IPS-20b (cell line): ENCODE data around the gene IL32.
"Not testable (repeated sequence)": the region's sequence is repeated elsewhere in the genome, so short reads cannot be mapped to it uniquely, and the experiment has no call there.

Experiments
- H3K27ac ChIP-seq: one replicate; pipeline ENCODE4 v1.5.1; 2013; ENCODE audit warnings: low read length
- H3K27me3 ChIP-seq: 2 replicates; pipeline ENCODE4 v1.6.1; 2013; ENCODE audit warnings: mild to moderate bottlenecking, low read length, inconsistent platforms; ENCODE audit not compliant: insufficient read depth
- H3K36me3 ChIP-seq: 2 replicates; pipeline ENCODE4 v1.6.1; 2013; ENCODE audit warnings: low read depth, mild to moderate bottlenecking, inconsistent platforms, low read length, moderate library complexity; ENCODE audit not compliant: insufficient read depth
- H3K4me1 ChIP-seq: 2 replicates; pipeline ENCODE4 v1.6.1; 2013; ENCODE audit warnings: mild to moderate bottlenecking, control low read depth, inconsistent platforms, low read length, moderate library complexity; ENCODE audit not compliant: insufficient read depth
- H3K4me3 ChIP-seq: 2 replicates; pipeline ENCODE4 v1.5.1; 2013; ENCODE audit warnings: mild to moderate bottlenecking, low read length, inconsistent platforms
- H3K9ac ChIP-seq: 2 replicates; pipeline ENCODE4 v1.6.1; 2013; ENCODE audit warnings: low read depth, mild to moderate bottlenecking, inconsistent platforms, low read length, moderate library complexity
- H3K9me3 ChIP-seq: 2 replicates; pipeline ENCODE4 v1.6.1; 2013; ENCODE audit warnings: mild to moderate bottlenecking, low read depth, low read length, inconsistent platforms; ENCODE audit not compliant: insufficient read depth

IL32 gene

DNA sequence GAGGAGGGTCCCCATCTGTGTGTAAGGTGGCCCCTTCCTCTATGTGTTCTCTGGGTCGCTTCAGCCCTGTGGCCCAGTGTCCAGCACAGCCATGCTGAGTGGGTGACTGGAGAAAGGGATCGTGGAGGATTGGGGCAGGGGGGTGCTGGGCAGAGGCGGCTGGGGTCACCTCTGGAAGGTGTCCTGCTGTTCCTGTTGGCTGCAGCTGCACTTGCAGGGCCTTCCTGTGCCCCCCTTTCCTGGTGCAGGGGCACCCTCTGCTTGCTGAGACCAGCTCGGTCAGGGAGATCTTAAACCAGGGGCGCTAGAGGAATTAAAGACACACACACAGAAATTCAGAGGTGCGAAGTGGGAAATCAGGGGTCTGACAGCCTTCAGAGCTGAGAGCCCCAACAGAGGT lies 11.1 kb downstream of the IL32 start:
- no peaks in the 10 kb centered on the region for H3K9me3 ChIP-seq
- H3K9ac ChIP-seq, result no peak overlapping the region
- H3K27ac ChIP-seq, result no peak overlapping the region
- H3K4me1 ChIP-seq, result no peaks in the 10 kb centered on the region
- H3K4me3 ChIP-seq, result no peak overlapping the region
- no peaks in the 10 kb centered on the region for H3K36me3 ChIP-seq
- H3K27me3 ChIP-seq, result peaks cover 9% of the 10 kb centered on the region; the same call in 1 of the 2 replicates

DNA sequence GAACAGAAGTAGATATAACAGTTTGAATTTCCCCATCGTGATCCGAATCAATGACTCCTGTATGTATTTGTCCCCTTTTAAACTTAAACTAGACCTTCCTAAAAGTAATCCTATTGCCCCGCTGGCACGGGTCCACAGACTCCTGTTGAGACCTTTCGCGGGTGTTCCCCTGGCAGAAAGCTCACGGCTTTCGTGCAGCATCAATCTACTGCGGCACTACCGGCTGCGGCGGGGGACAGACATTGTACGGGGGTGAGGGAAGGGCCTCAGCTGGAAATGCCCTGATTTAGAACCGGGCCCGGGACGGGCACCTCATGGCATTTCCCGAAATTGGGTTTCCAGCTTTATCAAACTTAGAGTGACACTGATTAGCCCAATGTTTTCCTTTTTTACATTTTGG lies 14.6 kb downstream of the IL32 start:
- Histone ChIP-seq H3K4me1 (no peaks in the 10 kb centered on the region), H3K9ac (no peak overlapping the region), H3K36me3 (no peaks in the 10 kb centered on the region), H3K4me3 (no peak overlapping the region), H3K27ac (no peak overlapping the region), H3K27me3 (no peaks in the 10 kb centered on the region; the same call in 1 of the 2 replicates), H3K9me3 (no peaks in the 10 kb centered on the region)

DNA sequence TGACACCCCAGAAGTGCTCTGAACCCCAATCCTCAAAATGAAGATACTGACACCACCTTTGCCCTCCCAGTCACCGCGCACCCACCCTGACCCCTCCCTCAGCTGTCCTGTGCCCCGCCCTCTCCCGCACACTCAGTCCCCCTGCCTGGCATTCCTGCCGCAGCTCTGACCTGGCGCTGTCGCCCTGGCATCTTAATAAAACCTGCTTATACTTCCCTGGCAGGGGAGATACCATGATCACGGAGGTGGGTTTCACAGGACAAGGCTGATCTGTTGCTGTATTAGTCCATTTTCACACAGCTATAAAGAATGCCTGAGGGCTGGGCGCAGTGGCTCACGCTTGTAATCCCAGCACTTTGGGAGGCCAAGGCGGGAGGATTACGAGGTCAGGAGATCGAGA lies 16.5 kb downstream of the IL32 start:
- not testable (repeated sequence) for H3K9me3 ChIP-seq, H3K4me1 ChIP-seq, H3K36me3 ChIP-seq, H3K4me3 ChIP-seq, H3K9ac ChIP-seq, H3K27ac ChIP-seq, H3K27me3 ChIP-seq

DNA sequence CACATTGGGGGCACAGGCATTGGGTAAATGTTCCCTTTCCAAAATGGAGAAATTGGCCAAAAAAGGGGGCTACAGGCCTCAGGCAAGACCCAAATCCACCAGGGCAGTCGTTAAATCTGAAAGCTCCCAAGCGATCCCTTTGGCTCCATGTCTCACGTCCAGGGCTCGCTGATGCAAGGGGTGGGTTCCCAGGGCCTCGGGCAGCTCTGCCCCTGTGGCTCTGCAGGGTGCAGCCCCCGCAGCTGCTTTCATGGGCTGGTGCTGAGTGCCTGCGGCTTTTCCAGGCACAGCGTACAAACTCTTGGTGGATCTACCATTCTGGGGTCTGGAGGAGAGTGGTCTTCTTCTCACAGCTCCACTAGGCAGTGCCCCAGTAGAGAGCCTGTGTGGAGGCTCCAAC lies 18.0 kb downstream of the IL32 start:
- peaks cover 11% of the 10 kb centered on the region for H3K36me3 ChIP-seq
- not testable (repeated sequence) for H3K27ac ChIP-seq, H3K9ac ChIP-seq, H3K4me1 ChIP-seq, H3K4me3 ChIP-seq, H3K9me3 ChIP-seq, H3K27me3 ChIP-seq

DNA sequence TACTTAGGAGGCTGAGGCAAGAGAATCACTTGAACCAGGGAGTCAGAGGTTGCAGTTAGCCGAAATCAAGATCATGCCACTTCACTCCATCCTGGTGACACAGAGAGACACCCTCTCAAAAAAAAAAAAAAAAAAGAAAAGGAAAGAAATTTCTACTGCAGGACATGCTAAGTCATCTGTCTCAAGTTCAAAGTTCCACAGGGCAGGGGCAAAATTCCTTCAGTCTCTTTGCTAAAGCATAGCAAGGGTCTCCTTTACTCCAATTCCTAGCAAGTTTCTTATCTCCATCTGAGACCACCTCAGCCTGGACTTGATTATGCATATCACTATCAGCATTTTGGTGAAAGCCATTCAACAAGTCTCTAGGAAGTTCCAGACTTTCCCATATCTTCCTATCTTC lies 19.1 kb downstream of the IL32 start:
- Histone ChIP-seq H3K27me3 (no peaks in the 10 kb centered on the region; the same call in 1 of the 2 replicates), H3K4me3 (no peak overlapping the region), H3K4me1 (no peaks in the 10 kb centered on the region), H3K27ac (no peak overlapping the region), H3K9me3 (no peaks in the 10 kb centered on the region), H3K36me3 (peaks cover 22% of the 10 kb centered on the region), H3K9ac (no peak overlapping the region)

DNA sequence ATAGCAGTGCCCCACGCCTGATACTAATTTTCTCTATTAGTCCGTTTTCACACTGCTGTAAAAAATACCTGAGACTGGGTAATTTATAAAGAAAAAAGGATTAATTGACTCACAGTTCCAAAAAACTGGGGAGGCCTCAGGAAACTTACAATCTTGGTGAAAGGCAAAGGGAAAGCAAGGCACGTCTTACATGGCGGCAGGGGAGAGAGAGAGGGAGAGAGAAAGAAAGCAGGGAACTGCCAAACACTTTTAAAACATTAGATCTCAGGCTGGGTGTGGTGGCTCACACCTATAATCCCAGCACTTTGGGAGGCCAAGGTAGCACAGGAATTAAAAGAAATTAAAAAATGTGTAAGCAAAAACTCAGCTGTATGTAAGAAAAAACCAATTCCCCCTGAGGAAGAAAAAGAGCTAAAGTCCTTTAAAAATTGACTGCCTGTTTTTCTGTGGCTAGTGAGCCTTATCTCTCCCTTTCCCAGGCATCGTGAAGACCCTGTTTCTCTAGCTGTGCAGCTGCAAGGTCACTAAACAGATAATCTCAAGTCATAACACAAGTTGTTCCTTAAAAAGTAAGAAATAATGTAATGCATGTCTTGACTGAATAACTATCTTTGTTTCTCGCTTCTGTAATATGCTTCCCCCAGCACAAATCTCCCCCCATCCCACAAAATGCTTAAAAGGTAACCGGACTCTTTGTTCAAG lies 19.7 kb downstream of the IL32 start:
- no peaks in the 10 kb centered on the region for H3K4me1 ChIP-seq
- no peaks in the 10 kb centered on the region for H3K9me3 ChIP-seq
- peaks cover 28% of the 10 kb centered on the region for H3K36me3 ChIP-seq

DNA sequence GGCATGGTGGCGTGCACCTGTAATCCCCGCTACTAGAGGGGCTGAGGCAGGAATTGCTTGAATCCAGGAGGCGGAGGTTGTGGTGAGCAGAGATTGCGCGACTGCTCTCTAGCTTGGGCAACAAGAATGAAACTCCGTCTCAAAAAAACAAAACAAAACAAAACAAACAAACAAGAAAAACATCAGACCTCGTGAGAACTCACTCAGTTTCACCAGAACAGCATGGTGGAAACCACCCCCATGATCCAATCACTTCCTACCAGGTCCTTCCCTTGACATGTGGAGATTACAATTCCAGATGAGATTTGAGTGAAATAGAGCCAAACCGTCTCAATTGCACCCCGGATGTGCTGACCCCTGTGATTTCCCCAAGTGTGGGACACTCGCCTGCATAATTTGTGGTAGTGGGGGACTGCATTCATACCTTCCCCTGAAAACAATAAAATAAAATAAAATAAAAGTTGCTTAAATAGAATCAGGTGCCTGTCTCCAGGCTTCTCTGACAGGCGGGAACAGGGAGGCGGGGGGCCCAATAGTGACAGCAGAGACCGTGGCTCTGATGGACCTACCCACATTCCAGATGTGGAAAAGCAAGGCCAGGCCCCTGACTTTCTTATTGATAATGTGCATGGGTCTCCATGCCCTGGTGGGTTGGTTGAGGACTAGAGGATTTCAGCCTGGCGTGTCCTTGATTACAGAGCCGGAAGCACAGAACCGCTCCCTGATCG lies 20.6 kb downstream of the IL32 start:
- Histone ChIP-seq H3K27ac (no peak overlapping the region), H3K9ac (no peak overlapping the region), H3K36me3 (peaks cover 37% of the 10 kb centered on the region), H3K4me3 (no peak overlapping the region), H3K27me3 (no peaks in the 10 kb centered on the region), H3K4me1 (no peaks in the 10 kb centered on the region), H3K9me3 (no peaks in the 10 kb centered on the region)

More for the DNA sequence above, 19.7 kb downstream of the IL32 start:
- no peak overlapping the region for H3K4me3 ChIP-seq
- no peak overlapping the region for H3K27ac ChIP-seq
- no peaks in the 10 kb centered on the region; the same call in 1 of the 2 replicates for H3K27me3 ChIP-seq
- H3K9ac ChIP-seq, result no peak overlapping the region

DNA sequence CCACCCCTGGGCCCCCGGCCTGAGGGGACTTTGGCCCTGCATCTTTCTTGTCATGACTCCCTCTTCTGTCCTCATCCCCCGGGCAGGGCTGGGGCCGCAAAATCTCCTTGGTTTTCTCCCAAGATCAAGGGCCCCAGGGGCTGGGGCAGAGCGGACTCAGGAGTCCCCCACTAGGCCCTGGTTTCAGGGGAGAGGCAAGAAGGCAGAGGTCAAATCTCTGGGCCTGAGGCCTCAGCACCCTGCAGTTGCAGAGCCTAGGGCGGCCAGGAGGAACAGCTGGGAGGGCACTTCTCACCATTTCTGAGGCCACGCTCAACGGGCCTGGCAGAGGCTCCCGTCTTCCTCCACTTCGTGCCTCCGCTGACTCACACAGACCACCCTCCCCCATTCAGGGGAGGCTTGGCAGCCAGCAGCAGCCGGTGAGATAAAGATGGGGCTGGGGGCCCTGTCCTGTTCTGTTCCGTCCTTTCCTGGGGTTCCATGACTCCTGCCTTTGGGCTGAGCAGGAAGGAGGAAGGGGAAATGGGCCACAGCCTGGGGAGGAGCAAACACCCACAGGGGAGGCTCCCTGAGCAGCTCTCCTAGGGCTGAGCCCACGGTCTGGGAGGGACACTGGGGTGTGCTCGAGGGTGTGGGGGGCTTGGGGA lies 21.3 kb downstream of the IL32 start:
- Histone ChIP-seq H3K9me3 (no peaks in the 10 kb centered on the region), H3K27ac (no peak overlapping the region), H3K36me3 (peaks cover 44% of the 10 kb centered on the region), H3K9ac (no peak overlapping the region), H3K4me3 (no peak overlapping the region), H3K4me1 (no peaks in the 10 kb centered on the region), H3K27me3 (no peaks in the 10 kb centered on the region)

DNA sequence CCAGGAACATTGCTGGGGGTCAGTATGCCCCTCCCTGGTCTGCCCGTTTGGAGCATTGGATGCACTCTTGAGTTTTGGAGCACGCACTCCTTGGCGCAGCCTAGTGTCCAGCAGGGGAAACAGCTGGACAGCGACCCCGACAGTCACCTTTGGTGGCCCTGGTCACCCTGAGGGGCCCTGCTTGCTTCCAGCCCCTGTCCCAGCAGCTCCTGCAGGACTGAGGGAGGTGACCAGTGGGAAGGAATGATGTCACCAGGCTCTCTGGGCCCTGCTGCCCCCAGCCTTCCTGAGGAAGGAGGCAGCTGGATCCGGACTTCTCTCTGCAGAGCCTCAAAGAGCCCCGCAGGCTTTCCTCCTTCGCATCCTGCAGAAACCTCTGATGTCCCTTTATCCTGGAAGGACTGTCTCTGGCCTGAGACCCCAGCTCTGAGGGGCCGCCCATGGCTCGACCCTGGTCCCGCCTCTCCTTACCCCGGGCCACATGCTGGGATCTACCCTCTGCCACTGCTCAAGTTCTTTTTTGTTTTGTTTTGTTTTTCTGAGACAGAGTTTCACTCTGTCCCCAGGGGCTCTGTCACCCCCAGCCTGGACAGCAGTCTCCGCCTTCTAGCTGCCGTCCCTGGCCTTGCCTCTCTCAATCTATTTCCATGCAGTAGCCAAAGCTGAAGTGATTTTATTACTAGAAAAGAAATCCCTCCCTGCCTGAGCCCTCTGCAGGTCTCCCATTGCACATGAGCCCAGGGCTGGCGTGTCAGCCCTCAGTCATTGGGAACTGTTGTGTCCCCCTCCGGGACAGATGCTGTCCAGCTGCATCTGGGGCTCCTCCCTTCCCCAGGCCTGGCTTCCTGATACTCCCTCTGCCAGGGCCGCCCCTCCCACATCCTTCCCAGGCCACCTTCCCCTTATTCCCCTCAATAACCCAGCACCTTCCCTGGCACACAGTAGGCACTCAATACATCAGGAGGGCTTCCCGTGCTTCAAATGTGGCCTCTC lies 22.1 kb downstream of the IL32 start:
- Histone ChIP-seq H3K4me3 (no peak overlapping the region), H3K27me3 (no peaks in the 10 kb centered on the region), H3K27ac (no peak overlapping the region), H3K4me1 (no peaks in the 10 kb centered on the region), H3K9me3 (no peaks in the 10 kb centered on the region), H3K36me3 (peaks cover 52% of the 10 kb centered on the region), H3K9ac (no peak overlapping the region)

DNA sequence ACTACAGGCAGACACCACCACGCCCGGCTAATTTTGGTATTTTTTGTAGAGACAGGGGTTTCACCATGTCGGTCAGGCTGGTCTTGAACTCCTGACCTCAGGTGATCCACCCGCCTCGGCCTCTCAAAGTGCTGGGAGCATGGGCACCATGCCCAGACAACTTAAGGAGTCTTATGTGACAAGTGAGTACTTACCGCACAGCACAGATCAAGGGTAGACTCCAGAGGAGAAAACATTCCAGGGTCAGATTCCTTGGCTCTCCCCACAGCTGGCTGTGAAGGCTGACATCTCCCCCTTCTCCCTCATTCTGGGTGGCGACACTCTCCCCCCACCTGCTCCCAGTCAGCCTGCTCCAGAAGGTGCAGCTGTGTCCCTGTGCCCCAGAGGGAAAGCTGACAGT lies 23.0 kb downstream of the IL32 start:
- Histone ChIP-seq H3K36me3 (peaks cover 61% of the 10 kb centered on the region), H3K27ac (no peak overlapping the region), H3K4me3 (no peak overlapping the region), H3K9ac (no peak overlapping the region), H3K4me1 (no peaks in the 10 kb centered on the region), H3K27me3 (no peaks in the 10 kb centered on the region), H3K9me3 (no peaks in the 10 kb centered on the region)
